GM12878 (cell line): ENCODE data around the gene CFAP54.

Source experiments
- NFIC ChIP-seq: IDR thresholded peaks from 2 replicates; pipeline ENCODE4 v1.6.1; 2012; ENCODE audit warnings: low read depth, mild to moderate bottlenecking, inconsistent platforms, low read length, moderate library complexity
- NRF1 ChIP-seq: conservative IDR thresholded peaks from 2 replicates; pipeline ENCODE4 v1.6.1; 2011; ENCODE audit warnings: mild to moderate bottlenecking, low read depth, low read length, improper control_type of control experiment
- ZBTB11 ChIP-seq: fragments of 450-650 bp; formaldehyde crosslinking; IDR thresholded peaks from 2 replicates; pipeline ENCODE4 v1.5.0; 2022; ENCODE audit warnings: mild to moderate bottlenecking, missing genetic modification characterization
- ZNF274 ChIP-seq: IDR thresholded peaks from one replicate; pipeline ENCODE4 v1.8.0; 2011; ENCODE audit not compliant: insufficient read length, insufficient read depth

GRCh38 chr12:96549341-96549740 is 60.0 kb downstream of the CFAP54 start:
- TF ChIP-seq NRF1 (no peak), ZBTB11 (CRISPR knock-in tag) (no peak), ZNF274 (no peak), NFIC (no peak)
